ENCODE measurements around the gene DPP10.

GRCh38 chr2:115075800-115076199 lies 633.4 kb downstream of the DPP10 start:
- TF ChIP-seq CTCF (IDR thresholded peaks at IDR 0.05): no peak
- TF ChIP-seq POLR2A (IDR thresholded peaks at IDR 0.05): no peak
